ENCODE data around the gene OTOG.

The OTOG gene

DNA sequence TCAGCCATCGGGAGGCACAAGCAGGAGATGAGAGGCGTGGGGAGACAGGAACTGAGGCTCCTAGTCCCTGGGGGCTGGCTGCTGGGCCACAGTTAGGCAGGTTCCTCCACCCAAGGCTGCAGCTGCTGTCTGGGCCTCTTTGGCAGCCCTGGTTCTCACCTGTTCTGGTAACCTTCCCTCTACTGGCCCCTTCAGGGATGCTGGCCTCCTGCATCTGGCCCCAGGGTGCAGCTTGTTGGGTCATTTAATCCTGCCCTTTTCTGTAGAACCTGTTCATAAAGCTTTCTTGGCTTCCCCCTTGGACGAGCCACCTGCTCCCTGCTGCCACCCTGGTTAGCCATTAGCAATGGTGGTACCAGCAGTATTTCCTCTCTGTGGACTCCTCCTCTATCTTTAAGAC is 8.3 kb upstream of the OTOG start:
- TF ChIP-seq, protein P1, sequence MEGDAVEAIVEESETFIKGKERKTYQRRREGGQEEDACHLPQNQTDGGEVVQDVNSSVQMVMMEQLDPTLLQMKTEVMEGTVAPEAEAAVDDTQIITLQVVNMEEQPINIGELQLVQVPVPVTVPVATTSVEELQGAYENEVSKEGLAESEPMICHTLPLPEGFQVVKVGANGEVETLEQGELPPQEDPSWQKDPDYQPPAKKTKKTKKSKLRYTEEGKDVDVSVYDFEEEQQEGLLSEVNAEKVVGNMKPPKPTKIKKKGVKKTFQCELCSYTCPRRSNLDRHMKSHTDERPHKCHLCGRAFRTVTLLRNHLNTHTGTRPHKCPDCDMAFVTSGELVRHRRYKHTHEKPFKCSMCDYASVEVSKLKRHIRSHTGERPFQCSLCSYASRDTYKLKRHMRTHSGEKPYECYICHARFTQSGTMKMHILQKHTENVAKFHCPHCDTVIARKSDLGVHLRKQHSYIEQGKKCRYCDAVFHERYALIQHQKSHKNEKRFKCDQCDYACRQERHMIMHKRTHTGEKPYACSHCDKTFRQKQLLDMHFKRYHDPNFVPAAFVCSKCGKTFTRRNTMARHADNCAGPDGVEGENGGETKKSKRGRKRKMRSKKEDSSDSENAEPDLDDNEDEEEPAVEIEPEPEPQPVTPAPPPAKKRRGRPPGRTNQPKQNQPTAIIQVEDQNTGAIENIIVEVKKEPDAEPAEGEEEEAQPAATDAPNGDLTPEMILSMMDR (IDR thresholded peaks at IDR 0.05): no peak
- no peak for TF ChIP-seq ZFX (IDR thresholded peaks at IDR 0.05; ENCODE audit: borderline replicate concordance)
- no peak overlapping the region for H3K27ac ChIP-seq

DNA sequence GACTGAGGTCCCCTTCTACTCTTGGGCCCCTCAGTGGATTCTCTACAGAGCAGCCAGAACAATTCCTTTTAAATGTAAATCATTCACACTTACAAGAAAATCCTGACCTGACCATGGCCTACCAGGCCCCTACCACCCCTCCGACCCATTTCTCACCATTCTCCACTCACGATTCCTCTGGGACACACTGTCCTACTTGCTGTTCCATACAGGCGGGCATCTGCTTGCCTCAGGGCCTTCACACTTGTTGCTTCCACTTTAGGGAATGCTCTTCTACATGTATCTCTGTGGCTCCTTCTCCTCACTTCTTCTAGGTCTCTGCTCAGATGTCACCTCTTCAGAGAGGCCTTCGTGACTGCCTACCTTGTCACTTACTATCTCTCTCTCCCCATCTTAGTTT is 6.3 kb upstream of the OTOG start:
- TF ChIP-seq, protein P1 (IDR thresholded peaks at IDR 0.05): no peak
- TF ChIP-seq ZFX (IDR thresholded peaks at IDR 0.05; ENCODE audit: borderline replicate concordance): no peak
- peak overlapping the region; percentile 26; the same call in 1 of the 2 replicates for H3K27ac ChIP-seq

DNA sequence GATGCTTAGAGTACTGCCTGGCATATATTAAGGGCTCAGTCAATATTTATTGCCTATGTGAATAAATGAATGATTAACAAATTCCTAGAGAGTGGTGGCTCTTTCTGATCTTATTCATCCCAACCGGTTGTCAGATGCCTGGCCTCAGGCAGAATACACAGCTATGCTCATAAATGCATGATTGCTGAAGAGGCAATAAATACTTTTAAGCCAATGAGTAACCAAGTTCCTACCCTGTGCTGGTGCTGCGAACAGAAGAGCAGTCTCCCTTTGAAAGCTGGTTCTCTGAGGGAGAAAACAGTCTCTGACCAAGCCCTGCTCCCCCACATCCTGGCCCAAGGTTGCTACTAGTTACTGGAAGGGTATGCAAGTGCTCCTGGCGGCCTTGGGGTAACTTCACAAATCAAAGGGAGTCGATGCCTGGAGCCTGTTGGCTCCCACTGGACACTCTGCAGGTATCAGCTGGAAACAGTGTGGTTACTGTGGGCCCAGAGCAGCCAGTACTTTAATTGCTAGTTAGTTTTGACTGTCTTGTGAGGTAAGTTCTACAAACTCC is 5.7 kb upstream of the OTOG start:
- peak overlapping the region; percentile 26; the same call in 1 of the 2 replicates for H3K27ac ChIP-seq
- TF ChIP-seq, protein P1 (IDR thresholded peaks at IDR 0.05): no peak

DNA sequence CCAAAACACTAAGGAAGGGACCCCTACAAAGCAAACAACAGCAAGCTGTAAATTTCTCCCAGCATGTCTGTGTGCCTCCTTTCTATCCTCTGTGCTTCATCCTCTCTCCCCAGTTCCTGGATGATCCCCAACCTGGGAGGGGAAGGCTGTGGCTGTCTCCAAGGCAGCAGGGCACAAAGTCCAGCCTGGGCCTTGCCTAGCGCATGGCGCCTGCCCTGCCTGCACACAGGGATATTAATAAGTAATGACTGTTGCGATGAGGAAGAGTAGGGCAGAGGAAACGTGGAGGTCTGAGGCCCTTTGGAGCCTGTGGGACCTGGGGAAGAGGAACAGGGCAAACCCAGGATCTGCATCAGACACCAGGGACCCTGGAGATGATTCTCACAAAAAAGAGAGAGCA is 4.8 kb upstream of the OTOG start:
- TF ChIP-seq, protein P1 (IDR thresholded peaks at IDR 0.05): no peak
- no peak for TF ChIP-seq ZFX (IDR thresholded peaks at IDR 0.05; ENCODE audit: borderline replicate concordance)
- no peak overlapping the region for H3K27ac ChIP-seq

DNA sequence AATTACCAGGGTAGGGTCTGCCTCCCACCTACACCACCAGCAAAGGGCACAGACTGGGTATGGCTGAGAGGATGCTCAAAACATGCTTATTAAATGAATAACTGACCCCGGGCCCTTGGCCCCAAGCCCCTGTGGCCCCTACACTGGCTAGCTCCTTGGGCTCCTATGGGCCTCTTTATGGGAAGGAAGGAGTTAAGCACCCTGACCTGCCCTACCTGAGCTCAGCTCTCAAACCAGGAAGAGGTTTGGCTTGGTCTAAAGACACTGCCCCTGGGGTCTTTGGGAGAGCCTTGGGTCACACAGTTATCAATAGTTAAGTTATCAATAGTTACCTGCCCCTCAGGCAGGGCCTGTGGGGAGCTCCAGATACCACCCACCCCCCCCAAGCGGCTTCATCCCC is 4.0 kb upstream of the OTOG start:
- no peak overlapping the region for H3K27ac ChIP-seq
- TF ChIP-seq ZFX (IDR thresholded peaks at IDR 0.05; ENCODE audit: borderline replicate concordance): no peak
- TF ChIP-seq, protein P1 (IDR thresholded peaks at IDR 0.05): no peak

DNA sequence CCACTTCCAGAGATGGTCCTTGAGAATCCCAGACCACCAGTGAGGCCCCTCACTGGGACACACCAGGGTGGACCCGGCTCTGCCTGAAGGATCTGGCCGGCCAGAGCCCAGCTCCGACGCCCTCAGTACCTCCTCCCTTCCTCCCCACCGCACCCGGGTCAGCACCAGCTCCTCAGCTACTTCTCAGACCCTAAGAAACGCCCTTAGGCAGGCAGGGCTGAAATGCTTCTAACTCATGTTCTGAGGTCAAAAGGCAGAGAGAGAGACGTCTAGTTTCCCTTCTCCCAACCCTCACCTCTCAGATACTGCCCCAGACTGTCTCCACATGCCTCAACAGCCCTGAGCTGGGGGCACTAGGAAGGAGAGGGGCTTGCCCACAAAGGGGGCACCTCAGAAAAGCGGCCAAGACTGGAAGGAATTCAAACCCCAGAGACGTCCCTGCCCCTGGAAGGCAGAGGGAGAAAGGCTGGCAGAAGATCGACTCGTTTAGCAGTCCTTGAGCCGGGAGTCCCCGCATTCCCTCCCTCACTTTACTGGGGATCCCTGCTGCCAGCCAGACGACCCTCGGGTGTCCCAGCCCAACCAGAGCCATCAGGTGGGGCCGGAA is 3.4 kb upstream of the OTOG start:
- H3K27ac ChIP-seq: no peak overlapping the region
- TF ChIP-seq, protein P1 (IDR thresholded peaks at IDR 0.05): no peak
- TF ChIP-seq ZFX (IDR thresholded peaks at IDR 0.05; ENCODE audit: borderline replicate concordance): no peak

DNA sequence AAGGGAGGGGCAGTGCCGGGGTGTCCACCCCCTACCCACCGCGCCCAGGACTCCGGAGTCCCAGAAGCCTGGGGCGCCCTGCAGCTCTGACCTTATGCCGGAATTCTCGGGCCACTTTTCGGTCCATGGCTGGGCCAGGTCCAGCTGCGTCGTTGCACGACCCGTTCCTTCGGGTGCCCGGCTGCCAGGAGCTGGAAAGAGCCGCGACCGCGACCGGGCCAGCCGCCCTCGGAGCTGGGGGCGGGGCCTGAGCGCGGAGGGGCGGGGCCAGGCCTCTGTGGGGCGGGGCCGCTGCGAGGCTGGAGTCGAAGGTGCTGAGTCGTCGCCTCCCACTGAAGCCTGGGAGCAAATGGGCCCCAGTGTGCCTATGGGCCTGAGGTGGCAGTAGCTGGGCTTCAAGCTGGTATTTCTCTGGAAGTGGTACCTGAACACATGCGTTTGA is 2.9 kb upstream of the OTOG start, which contains the start of gene USH1C:
Gene USH1C (minus strand): TSS at position 236 of the 442 bp plus-strand sequence. CDS start 109 bp downstream, at position 127.
- TF ChIP-seq, protein P1 (IDR thresholded peaks at IDR 0.05): no peak
- no peak for TF ChIP-seq ZFX (IDR thresholded peaks at IDR 0.05; ENCODE audit: borderline replicate concordance)
- no peak within 1 kb of the TSS for H3K27ac ChIP-seq

All from 22Rv1 (cell line).